Neuronal stem cell (in vitro differentiated cells): ENCODE measurements around the gene LRRC61.

Experiments
- DNase-seq: peaks from one replicate; pipeline ENCODE4 v3.0.0-alpha.2; 2013; ENCODE audit warnings: low spot score
- H2AFZ ChIP-seq: one replicate; pipeline ENCODE4 v1.6.1; 2013; ENCODE audit warnings: mild to moderate bottlenecking, low read length, inconsistent platforms
- H2AK5ac ChIP-seq: 2 replicates; pipeline ENCODE4 v1.6.1; 2013; ENCODE audit warnings: low read depth, mild to moderate bottlenecking, inconsistent platforms, low read length, moderate library complexity, mixed read lengths
- H2BK120ac ChIP-seq: 2 replicates; pipeline ENCODE4 v1.6.1; 2013; ENCODE audit warnings: low read depth, mild to moderate bottlenecking, inconsistent platforms, low read length, moderate library complexity, mixed read lengths
- H2BK12ac ChIP-seq: one replicate; pipeline ENCODE4 v1.6.1; 2013; ENCODE audit warnings: low read length, inconsistent platforms
- H2BK15ac ChIP-seq: 2 replicates; pipeline ENCODE4 v1.6.1; 2013; ENCODE audit warnings: mild to moderate bottlenecking, low read length, inconsistent platforms, mixed read lengths
- H2BK5ac ChIP-seq: one replicate; pipeline ENCODE4 v1.6.1; 2013; ENCODE audit warnings: inconsistent platforms, mild to moderate bottlenecking, low read length, moderate library complexity
- H3K14ac ChIP-seq: one replicate; pipeline ENCODE4 v1.6.1; 2013; ENCODE audit warnings: low read length, inconsistent platforms
- H3K18ac ChIP-seq: 2 replicates; pipeline ENCODE4 v1.6.1; 2013; ENCODE audit warnings: low read length, inconsistent platforms
- H3K23ac ChIP-seq: 2 replicates; pipeline ENCODE4 v1.6.1; 2013; ENCODE audit warnings: low read depth, mild to moderate bottlenecking, mixed read lengths, low read length, inconsistent platforms; ENCODE audit not compliant: poor library complexity
- H3K27ac ChIP-seq: replicated peaks from 3 replicates; pipeline ENCODE4 v1.5.1; 2013; ENCODE audit warnings: low read length, inconsistent platforms
- H3K27me3 ChIP-seq, 3 experiments: 2 replicates each; pipeline ENCODE4 v1.6.1; 2013; ENCODE audit warnings: low read length in 3 of 3, mild to moderate bottlenecking in 2 of 3, inconsistent platforms in 1 of 3, low read depth in 1 of 3, mixed read lengths in 1 of 3, moderate library complexity in 1 of 3; ENCODE audit not compliant: control insufficient read depth in 3 of 3, insufficient read depth in 3 of 3
- H3K36me3 ChIP-seq, 2 donors: replicated peaks in 1 of 2; 2 replicates each; pipeline ENCODE4 v1.6.1; 2013; ENCODE audit warnings: low read length in 2 of 2; ENCODE audit not compliant: control insufficient read depth in 2 of 2, insufficient read depth in 2 of 2
- H3K4ac ChIP-seq: 2 replicates; pipeline ENCODE4 v1.6.1; 2013; ENCODE audit warnings: inconsistent platforms, mild to moderate bottlenecking, low read length, moderate library complexity
- H3K4me1 ChIP-seq, 2 donors: 1 replicate in 1 of 2; 2 replicates in 1 of 2; pipeline ENCODE4 v1.6.1; 2013; ENCODE audit warnings: low read length in 2 of 2, low read depth in 1 of 2; ENCODE audit not compliant: control insufficient read depth in 2 of 2, insufficient read depth in 1 of 2
- H3K4me2 ChIP-seq: one replicate; pipeline ENCODE4 v1.6.1; 2013; ENCODE audit warnings: mild to moderate bottlenecking, low read length, inconsistent platforms; ENCODE audit not compliant: insufficient read depth, poor library complexity, severe bottlenecking
- H3K4me3 ChIP-seq, 2 donors: 2 replicates each; pipeline ENCODE4 v1.5.1; 2013; ENCODE audit warnings: low read length in 2 of 2, mild to moderate bottlenecking in 2 of 2, inconsistent platforms in 1 of 2, moderate library complexity in 1 of 2
- H3K79me1 ChIP-seq: one replicate; pipeline ENCODE4 v1.6.1; 2013; ENCODE audit warnings: low read depth, mild to moderate bottlenecking, inconsistent platforms, low read length, moderate library complexity
- H3K9ac ChIP-seq: one replicate; pipeline ENCODE4 v1.6.1; 2013; ENCODE audit warnings: mild to moderate bottlenecking, low read depth, low read length, inconsistent platforms; ENCODE audit not compliant: poor library complexity
- H3K9me3 ChIP-seq, 2 donors: replicated peaks in 1 of 2; 2 replicates each; pipeline versions ENCODE3 to v1.6.1; 2013; ENCODE audit warnings: low read length in 2 of 2, mild to moderate bottlenecking in 2 of 2, inconsistent platforms in 1 of 2, low read depth in 1 of 2, mixed read lengths in 1 of 2, moderate library complexity in 1 of 2; ENCODE audit not compliant: control insufficient read depth in 2 of 2, insufficient read depth in 1 of 2
- H4K8ac ChIP-seq: one replicate; pipeline ENCODE4 v1.6.1; 2013; ENCODE audit warnings: low read depth, mild to moderate bottlenecking, inconsistent platforms, low read length, moderate library complexity
- H4K91ac ChIP-seq: one replicate; pipeline ENCODE4 v1.6.1; 2013; ENCODE audit warnings: low read length, low read depth, mild to moderate bottlenecking, inconsistent platforms; ENCODE audit not compliant: poor library complexity
- WGBS, 2 donors: extraction: QIAGEN DNeasy Blood & Tissue Kit; methylation state at CpG; one replicate each; pipeline ENCODE4 v1.1.7; 2013; ENCODE audit warnings: missing lambda C conversion rate in 2 of 2, mixed read lengths in 1 of 2; ENCODE audit not compliant: insufficient read length in 2 of 2, insufficient replicate concordance in 1 of 2; ENCODE audit errors: extremely low coverage in 2 of 2; 5-methylcytosine and 5-hydroxymethylcytosine counted together

Gene LRRC61

GRCh38 chr7:150322114-150322832 is 882 bp upstream of the LRRC61 start:
- no peak overlapping the region for H3K27ac ChIP-seq
- H3K4me2 ChIP-seq = no peak overlapping the region
- no peaks in the 10 kb centered on the region for H3K36me3 ChIP-seq
- H3K4me1 ChIP-seq = peaks cover 4 to 8% of the 10 kb centered on the region in 2 donors
- no peak overlapping the region for H3K4ac ChIP-seq
- H4K91ac ChIP-seq = no peak overlapping the region
- peak overlapping the region; percentile 62 for H3K23ac ChIP-seq
- no peak overlapping the region for H2BK12ac ChIP-seq
- no peak overlapping the region for H2BK15ac ChIP-seq
- H3K9ac ChIP-seq = no peak overlapping the region
- peak overlapping the region; percentile 10 for H2AK5ac ChIP-seq
- no peak overlapping the region for H3K14ac ChIP-seq
- no peak overlapping the region for H2BK120ac ChIP-seq
- no peaks in the 10 kb centered on the region for H3K27me3 ChIP-seq
- H3K79me1 ChIP-seq = no peaks in the 10 kb centered on the region
- no CpG with 5 or more reads among the region's 4 CpGs for WGBS, 2 donors
- H4K8ac ChIP-seq = no peak overlapping the region
- H2BK5ac ChIP-seq = no peak overlapping the region
- DNase-seq = no peak
- H2AFZ ChIP-seq = no peak overlapping the region
- no peak overlapping the region for H3K18ac ChIP-seq
- no peak overlapping the region for H3K4me3 ChIP-seq
- H3K9me3 ChIP-seq = no peaks in the 10 kb centered on the region

- H3K9me3 ChIP-seq = no peaks in the 10 kb centered on the region
- no peaks in the 10 kb centered on the region for H3K36me3 ChIP-seq
- no peak overlapping the region for H2BK15ac ChIP-seq
- H2BK12ac ChIP-seq = no peak overlapping the region
- H3K4me2 ChIP-seq = no peak overlapping the region
- H3K27me3 ChIP-seq = peaks cover 0 to 2% (median 0%) of the 10 kb centered on the region in 3 experiments
- no peak overlapping the region for H4K8ac ChIP-seq
- H3K79me1 ChIP-seq = no peaks in the 10 kb centered on the region
- H3K4ac ChIP-seq = no peak overlapping the region
- H3K4me1 ChIP-seq = peaks cover 4 to 8% of the 10 kb centered on the region in 2 donors
- no peak for DNase-seq
- no peak overlapping the region for H2AK5ac ChIP-seq
- no CpG with 5 or more reads among the region's 16 CpGs for WGBS, 2 donors
- no peak overlapping the region for H3K9ac ChIP-seq
- peak overlapping the region in 1 of 2 donors; percentile 36 for H3K4me3 ChIP-seq
- H2BK120ac ChIP-seq = no peak overlapping the region
- no peak overlapping the region for H3K18ac ChIP-seq
- H4K91ac ChIP-seq = no peak overlapping the region
- no peak overlapping the region for H2BK5ac ChIP-seq
- H3K23ac ChIP-seq = no peak overlapping the region
- H3K27ac ChIP-seq = no peak overlapping the region
- H3K14ac ChIP-seq = no peak overlapping the region
- peak overlapping the region; percentile 83 for H2AFZ ChIP-seq
Observed at GRCh38 chr7:150323682-150324372, 672 bp downstream of the LRRC61 start.

GRCh38 chr7:150324373-150324961 is 1.3 kb downstream of the LRRC61 start:
- Histone ChIP-seq H3K27ac (no peak overlapping the region), H3K9ac (no peak overlapping the region), H4K8ac (no peak overlapping the region), H3K4ac (no peak overlapping the region), H3K23ac (no peak overlapping the region), H3K18ac (no peak overlapping the region), H2BK120ac (no peak overlapping the region), H2BK5ac (no peak overlapping the region), H2AK5ac (no peak overlapping the region), H2BK15ac (no peak overlapping the region), H3K4me3 (no peak overlapping the region), H3K4me1 (peaks cover 4 to 8% of the 10 kb centered on the region in 2 donors), H3K36me3 (no peaks in the 10 kb centered on the region), H3K14ac (no peak overlapping the region), H2BK12ac (no peak overlapping the region), H4K91ac (no peak overlapping the region), H3K9me3 (no peaks in the 10 kb centered on the region), H2AFZ (peak overlapping the region; percentile 83), H3K4me2 (no peak overlapping the region), H3K27me3 (peaks cover 0 to 2% (median 0%) of the 10 kb centered on the region in 3 experiments), H3K79me1 (no peaks in the 10 kb centered on the region)
- WGBS, 2 donors = no CpG with 5 or more reads among the region's 12 CpGs
- DNase-seq = no peak

DNA sequence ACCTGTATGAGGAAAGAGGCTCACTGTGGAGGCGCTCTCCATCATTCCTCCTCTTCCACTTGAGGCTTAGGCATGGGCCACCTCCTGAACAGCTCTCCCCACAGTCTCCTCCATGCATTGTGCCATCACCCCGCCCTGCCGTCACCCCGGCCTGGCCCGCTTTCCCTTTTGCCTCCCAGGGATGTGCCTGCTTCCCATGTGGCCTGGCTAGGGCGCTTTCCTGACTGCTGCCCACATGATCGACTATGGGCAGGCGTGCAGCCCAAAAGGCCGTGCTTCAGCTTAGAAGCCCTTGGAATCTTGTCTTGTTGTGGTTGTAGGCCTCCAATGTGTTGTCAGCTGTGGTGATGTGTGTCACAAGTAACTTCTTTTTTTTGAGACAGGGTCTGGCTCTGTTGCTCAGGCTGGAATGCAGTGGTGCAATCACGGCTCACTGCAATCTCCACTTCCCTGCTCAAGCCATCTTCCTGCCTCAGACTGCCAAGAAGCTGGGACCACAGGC is 2.0 kb downstream of the LRRC61 start:
- no peak overlapping the region for H3K4ac ChIP-seq
- H3K4me3 ChIP-seq = no peak overlapping the region
- no peak overlapping the region for H2BK15ac ChIP-seq
- H4K8ac ChIP-seq = no peak overlapping the region
- H3K23ac ChIP-seq = peak overlapping the region; percentile 62
- H3K27me3 ChIP-seq = peaks cover 0 to 2% (median 0%) of the 10 kb centered on the region in 3 experiments
- no peak overlapping the region for H2BK120ac ChIP-seq
- no peak overlapping the region for H3K27ac ChIP-seq
- no peak overlapping the region for H2BK12ac ChIP-seq
- H3K9me3 ChIP-seq = no peaks in the 10 kb centered on the region
- H3K4me2 ChIP-seq = no peak overlapping the region
- H3K18ac ChIP-seq = peak overlapping the region; percentile 38
- H2AFZ ChIP-seq = peak overlapping the region; percentile 83
- no peaks in the 10 kb centered on the region for H3K79me1 ChIP-seq
- H2BK5ac ChIP-seq = no peak overlapping the region
- no peak for DNase-seq
- H3K9ac ChIP-seq = no peak overlapping the region
- peaks cover 4 to 8% of the 10 kb centered on the region in 2 donors for H3K4me1 ChIP-seq
- H4K91ac ChIP-seq = no peak overlapping the region
- WGBS, 2 donors = no CpG with 5 or more reads among the region's 10 CpGs
- H3K36me3 ChIP-seq = no peaks in the 10 kb centered on the region
- no peak overlapping the region for H2AK5ac ChIP-seq
- H3K14ac ChIP-seq = no peak overlapping the region
